Calu3 (cell line): ENCODE measurements around the gene GET4. TPM values are rescaled to one million over a fixed set of nuclear protein-coding genes. Genes with fewer than 3 reads are reported as not detected.

ENCODE experiments used
- BruUV-seq: library from RNA; stranded (reverse); fragments of 400-500 nt; replicated peaks from 2 replicates; lab custom pipeline; 2021; lab: Mats Ljungman, UMichigan
- CTCF ChIA-PET: fragments of 300-600 bp; sonication (Branson Sonifier 250); formaldehyde crosslinking; loops from one replicate; lab custom pipeline; 2022; ENCODE audit warnings: antibody characterized with exemption; lab: Charles Lee
- DNase-seq: peaks from one replicate; pipeline ENCODE4 v3.0.0; 2022
- H3K27ac Mint-ChIP-seq: one replicate; pipeline ENCODE4 v1.8.0; 2022; ENCODE audit warnings: mixed read lengths; ENCODE audit not compliant: unreplicated experiment
- H3K27me3 Mint-ChIP-seq: one replicate; pipeline ENCODE4 v1.8.0; 2022; ENCODE audit warnings: mixed read lengths; ENCODE audit not compliant: unreplicated experiment
- H3K36me3 Mint-ChIP-seq: one replicate; pipeline ENCODE4 v1.8.0; 2022; ENCODE audit warnings: mild to moderate bottlenecking, moderate library complexity, mixed read lengths; ENCODE audit not compliant: insufficient read depth, unreplicated experiment
- H3K4me1 Mint-ChIP-seq: one replicate; pipeline ENCODE4 v1.8.0; 2022; ENCODE audit warnings: mild to moderate bottlenecking, low read depth, mixed read lengths; ENCODE audit not compliant: unreplicated experiment
- H3K4me3 Mint-ChIP-seq: one replicate; pipeline ENCODE4 v1.8.0; 2022; ENCODE audit warnings: mild to moderate bottlenecking, low read depth, moderate library complexity, mixed read lengths; ENCODE audit not compliant: unreplicated experiment
- H3K9me3 Mint-ChIP-seq: one replicate; pipeline ENCODE4 v1.8.0; 2022; ENCODE audit warnings: low read depth, mixed read lengths; ENCODE audit not compliant: unreplicated experiment
- CTCF ChIP-seq: fragments of 200-600 bp; IDR thresholded peaks from one replicate; pipeline ENCODE4 v1.8.0; 2022; ENCODE audit warnings: antibody characterized with exemption; ENCODE audit not compliant: unreplicated experiment
- intact Hi-C: fragments of 100-400 bp; cut with micrococcal nuclease; formaldehyde crosslinking; loops from one replicate; pipeline ENCODE4 v1.10.0; 2022; ENCODE audit not compliant: unreplicated experiment
- total RNA-seq: library from RNA; stranded (reverse); gene quantifications from 2 replicates; pipeline ENCODE4 v1.2.3, GENCODE V29; 2022

The GET4 gene
- total RNA-seq, 1 experiment from 2014 or later = 145 TPM

- CTCF ChIA-PET = no interaction called here
- no peaks in the 10 kb centered on the region for H3K27me3 Mint-ChIP-seq
- H3K4me1 Mint-ChIP-seq = peaks cover 17% of the 10 kb centered on the region
- no peak for DNase-seq
- no peaks in the 10 kb centered on the region for H3K9me3 Mint-ChIP-seq
- intact Hi-C loops = no loop called here
- no TSS peak for BruUV-seq
- H3K36me3 Mint-ChIP-seq = peaks cover 79% of the 10 kb centered on the region
- no peak overlapping the region for H3K27ac Mint-ChIP-seq
- TF ChIP-seq CTCF = no peak
- H3K4me3 Mint-ChIP-seq = no peak overlapping the region
Observed at GRCh38 chr7:856444-857095, 19.8 kb upstream of the GET4 start.

GRCh38 chr7:857661-858060 is 18.7 kb upstream of the GET4 start:
- intact Hi-C loops = no loop called here
- BruUV-seq = no TSS peak

GRCh38 chr7:859359-860030 is 16.9 kb upstream of the GET4 start:
- CTCF ChIA-PET = interaction anchor here (1.2 kb wide), 1 partner anchor 23 kb away, joined by 3 read pairs; no protein-coding TSS in a partner anchor
- no peaks in the 10 kb centered on the region for H3K27me3 Mint-ChIP-seq
- no peak for DNase-seq
- no peak overlapping the region for H3K27ac Mint-ChIP-seq
- no peak for TF ChIP-seq CTCF
- peaks cover 17% of the 10 kb centered on the region for H3K4me1 Mint-ChIP-seq
- H3K36me3 Mint-ChIP-seq = peaks cover 74% of the 10 kb centered on the region
- no peaks in the 10 kb centered on the region for H3K9me3 Mint-ChIP-seq
- no peak overlapping the region for H3K4me3 Mint-ChIP-seq
- BruUV-seq = no TSS peak
- intact Hi-C loops = no loop called here

More at GRCh38 chr7:857661-858060, 18.7 kb upstream of the GET4 start:
- no peak overlapping the region for H3K4me3 Mint-ChIP-seq
- TF ChIP-seq CTCF = no peak
- CTCF ChIA-PET = no interaction called here
- H3K27me3 Mint-ChIP-seq = no peaks in the 10 kb centered on the region
- H3K27ac Mint-ChIP-seq = no peak overlapping the region
- no peaks in the 10 kb centered on the region for H3K9me3 Mint-ChIP-seq
- H3K36me3 Mint-ChIP-seq = peaks cover 81% of the 10 kb centered on the region
- peaks cover 17% of the 10 kb centered on the region for H3K4me1 Mint-ChIP-seq
- no peak for DNase-seq

- intact Hi-C loops = no loop called here
- no peaks in the 10 kb centered on the region for H3K27me3 Mint-ChIP-seq
- no peak overlapping the region for H3K4me3 Mint-ChIP-seq
- no TSS peak for BruUV-seq
- TF ChIP-seq CTCF = no peak
- H3K9me3 Mint-ChIP-seq = no peaks in the 10 kb centered on the region
- peaks cover 17% of the 10 kb centered on the region for H3K4me1 Mint-ChIP-seq
- no peak for DNase-seq
- H3K36me3 Mint-ChIP-seq = peaks cover 74% of the 10 kb centered on the region
- CTCF ChIA-PET = interaction anchor here (1.2 kb wide), 1 partner anchor 24 kb away, joined by 3 read pairs; no protein-coding TSS in a partner anchor
- no peak overlapping the region for H3K27ac Mint-ChIP-seq
Observed at GRCh38 chr7:860149-860548, 16.2 kb upstream of the GET4 start.
